Measurements from ENCODE around the gene RAB11FIP4.

DNA sequence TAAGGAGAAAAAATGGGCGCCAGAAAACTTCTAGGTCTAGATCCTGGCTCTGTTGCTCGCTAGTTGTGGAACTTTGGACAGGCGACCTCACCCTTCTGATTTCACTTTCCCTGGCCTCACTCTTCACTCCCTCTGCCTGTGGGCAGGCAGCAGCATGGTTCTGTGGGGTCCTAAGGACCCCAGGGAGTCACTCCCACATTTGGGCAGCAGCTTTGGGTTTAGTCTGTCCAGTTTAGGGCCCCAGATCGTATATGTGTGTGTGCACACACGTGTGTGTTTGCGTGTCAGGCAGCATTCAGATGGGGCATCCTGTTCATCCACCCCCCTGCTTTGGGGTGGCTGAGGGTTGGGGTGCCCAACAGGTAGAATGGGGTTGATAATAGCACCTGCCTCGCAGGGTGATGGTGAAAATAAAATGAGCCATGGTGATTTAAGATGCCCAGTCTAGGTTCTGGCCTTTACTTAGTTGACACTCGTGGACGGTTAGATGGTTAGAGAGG is 102.2 kb downstream of the RAB11FIP4 start:
- TF ChIP-seq POLR2A (IDR thresholded peaks at IDR 0.05; ENCODE audit: low read depth, low read length) = no peak
- TF ChIP-seq POLR2AphosphoS5 (IDR thresholded peaks at IDR 0.05; ENCODE audit: low read depth, low read length) = no peak
- TF ChIP-seq TAF1 (IDR thresholded peaks at IDR 0.05; ENCODE audit: borderline replicate concordance, low read depth, low read length) = no peak
